GM19099 (cell line): Measurements from ENCODE around the gene THOC1.

ENCODE experiments used
- POLR2A ChIP-seq: IDR thresholded peaks from 3 replicates; pipeline ENCODE4 v1.6.1; 2011; ENCODE audit warnings: low read depth; ENCODE audit not compliant: insufficient read length; ENCODE audit errors: extremely low read depth

Gene THOC1

GRCh38 chr18:292271-292670 lies 24.4 kb upstream of the THOC1 start:
- no peak for TF ChIP-seq POLR2A

DNA sequence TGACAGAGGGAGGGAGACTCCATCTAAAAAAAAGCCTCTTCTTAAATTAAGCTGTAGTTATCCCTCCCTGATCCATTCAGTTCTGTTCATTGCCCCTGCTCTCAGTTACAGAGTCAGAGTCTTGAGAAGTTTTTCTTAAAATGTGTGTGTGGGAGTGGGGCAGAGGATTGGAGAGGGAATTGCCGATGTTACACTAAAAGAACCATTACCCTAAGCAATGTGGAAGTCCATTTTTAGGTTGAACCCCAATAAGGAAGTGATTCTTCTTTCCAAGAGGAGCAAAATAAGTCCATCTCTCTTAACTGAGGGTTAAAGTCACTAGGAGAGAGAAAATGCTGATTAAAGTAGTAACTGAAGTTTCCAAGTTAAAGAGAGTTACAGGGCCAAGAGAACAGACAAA lies 21.2 kb upstream of the THOC1 start:
- TF ChIP-seq POLR2A: no peak

GRCh38 chr18:286515-287310 lies 18.9 kb upstream of the THOC1 start:
- TF ChIP-seq POLR2A: no peak

DNA sequence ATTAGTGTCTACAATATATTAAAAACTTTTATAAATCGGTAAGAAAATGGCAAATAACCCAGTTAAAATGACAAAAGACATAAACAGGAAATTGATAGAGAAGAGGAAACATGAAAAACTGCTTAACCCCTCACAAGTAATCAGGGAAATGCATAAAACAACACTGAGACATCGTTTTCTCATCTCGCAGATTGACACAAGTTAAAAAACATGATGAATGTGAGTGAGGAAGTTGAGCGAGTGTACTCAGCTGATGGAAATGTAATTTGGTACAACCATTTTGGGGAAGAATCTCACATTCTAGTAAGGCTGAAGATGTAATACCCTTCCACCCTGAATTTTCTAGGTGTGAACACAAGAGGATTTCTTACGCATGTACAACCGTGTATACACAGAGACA lies 18.0 kb upstream of the THOC1 start:
- TF ChIP-seq POLR2A: no peak

DNA sequence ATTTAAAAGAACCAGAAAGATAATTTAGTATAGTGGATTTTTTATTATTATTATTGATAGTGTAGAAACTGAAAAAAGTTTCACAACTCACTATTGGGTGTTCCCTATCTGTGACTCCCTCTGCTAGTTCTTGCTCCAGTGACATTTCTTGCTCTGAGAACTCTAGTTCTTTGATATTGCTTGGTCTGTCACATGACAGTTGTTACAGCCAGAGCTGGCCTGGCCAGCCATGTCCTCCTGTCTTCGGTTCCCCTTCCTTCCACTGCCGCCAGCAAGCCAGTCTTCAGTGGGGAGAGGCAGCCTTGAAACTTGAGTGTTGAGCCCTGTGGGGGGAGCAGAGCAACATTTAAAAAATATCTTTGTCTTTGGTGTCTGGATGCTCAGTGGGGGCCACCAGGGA lies 7.6 kb upstream of the THOC1 start:
- TF ChIP-seq POLR2A: no peak

GRCh38 chr18:274313-274712 lies 6.5 kb upstream of the THOC1 start:
- TF ChIP-seq POLR2A: no peak

DNA sequence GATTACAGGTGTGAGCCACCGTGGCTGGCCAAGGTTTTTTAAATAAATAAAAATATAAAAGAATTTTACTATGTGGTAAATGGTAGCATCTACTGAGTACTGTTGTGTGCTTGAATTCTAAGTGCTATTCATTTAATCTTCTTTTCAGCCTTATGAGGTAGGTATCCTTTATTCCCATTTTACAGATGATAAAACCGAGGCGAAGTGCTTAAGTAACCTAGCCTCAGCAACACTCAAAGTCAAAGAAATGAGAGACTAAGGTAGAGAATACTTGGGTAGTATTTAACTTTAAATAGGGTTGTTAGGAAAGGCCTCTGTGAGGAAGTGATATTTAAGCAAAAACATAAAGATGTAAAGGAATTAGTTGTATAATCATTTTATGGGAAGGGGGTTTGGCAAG lies 5.7 kb upstream of the THOC1 start:
- no peak for TF ChIP-seq POLR2A

DNA sequence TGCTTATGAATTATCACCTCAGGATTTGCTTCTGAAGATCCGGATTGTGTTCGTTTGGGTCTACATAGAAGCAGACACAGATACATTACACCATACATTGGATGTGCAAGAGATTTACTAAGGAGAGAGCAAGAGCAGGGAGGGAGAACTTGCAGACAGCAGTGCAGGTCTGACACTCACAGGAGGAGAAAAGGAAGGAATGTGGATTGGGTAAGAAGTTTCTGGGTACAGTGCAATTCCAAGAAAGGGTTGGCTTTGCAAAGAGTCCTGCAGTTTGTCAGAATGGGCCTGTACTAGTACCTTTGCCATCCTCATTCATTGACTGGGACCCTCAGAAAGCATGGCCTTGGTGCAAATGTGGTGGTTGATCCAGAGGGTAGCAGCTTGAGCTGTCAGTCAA lies 4.8 kb upstream of the THOC1 start:
- no peak for TF ChIP-seq POLR2A

DNA sequence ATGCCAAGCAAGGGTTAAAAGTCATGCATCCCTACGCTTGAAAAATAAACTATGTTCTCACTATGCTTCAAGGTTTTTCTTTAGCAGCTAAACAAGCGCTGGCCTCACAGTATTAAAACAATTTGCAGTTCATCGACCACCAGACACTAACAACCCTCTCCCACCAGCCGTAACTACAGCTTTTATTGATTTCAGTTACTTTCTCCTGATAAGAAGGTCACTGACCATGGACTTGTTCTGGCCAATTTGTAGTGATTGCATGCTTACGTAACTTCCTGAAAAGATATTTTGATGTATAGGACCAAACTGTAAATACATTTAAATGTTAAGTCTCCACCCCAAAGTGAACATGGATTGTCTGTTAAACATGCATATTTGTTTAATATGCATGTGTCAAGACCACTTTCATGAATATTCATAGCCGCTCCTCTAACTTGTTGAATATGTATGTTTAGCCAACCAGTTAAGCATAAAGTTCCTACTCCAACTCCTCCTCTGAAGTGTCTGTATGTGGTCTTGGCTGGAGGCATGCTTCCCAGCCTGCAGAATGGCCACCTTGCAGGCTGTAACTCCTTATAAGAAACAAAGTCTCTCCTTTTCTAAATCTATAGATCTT lies 1.7 kb upstream of the THOC1 start:
- no peak for TF ChIP-seq POLR2A

- TF ChIP-seq POLR2A: no peak
Observed at GRCh38 chr18:267380-267687, 513 bp downstream of the THOC1 start.

GRCh38 chr18:261398-262073 lies 6.3 kb downstream of the THOC1 start:
- no peak for TF ChIP-seq POLR2A

DNA sequence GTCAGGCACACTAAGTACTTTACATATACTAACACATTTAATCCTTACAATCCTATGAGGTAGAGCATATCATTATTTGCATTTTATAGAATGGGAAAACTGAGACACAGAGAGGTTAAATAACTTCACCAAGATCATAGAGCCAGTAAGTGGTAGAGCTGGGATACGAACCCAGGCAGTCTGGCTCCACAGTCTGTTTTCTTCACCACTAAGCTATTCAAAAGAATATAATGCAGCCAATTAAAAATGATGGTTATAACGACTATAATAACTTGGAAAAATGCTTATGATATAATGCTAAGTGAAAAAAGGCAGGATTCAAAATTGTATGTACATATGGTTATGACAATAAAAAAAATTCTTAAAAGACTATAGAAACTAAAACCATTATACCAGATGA lies 7.3 kb downstream of the THOC1 start:
- no peak for TF ChIP-seq POLR2A

DNA sequence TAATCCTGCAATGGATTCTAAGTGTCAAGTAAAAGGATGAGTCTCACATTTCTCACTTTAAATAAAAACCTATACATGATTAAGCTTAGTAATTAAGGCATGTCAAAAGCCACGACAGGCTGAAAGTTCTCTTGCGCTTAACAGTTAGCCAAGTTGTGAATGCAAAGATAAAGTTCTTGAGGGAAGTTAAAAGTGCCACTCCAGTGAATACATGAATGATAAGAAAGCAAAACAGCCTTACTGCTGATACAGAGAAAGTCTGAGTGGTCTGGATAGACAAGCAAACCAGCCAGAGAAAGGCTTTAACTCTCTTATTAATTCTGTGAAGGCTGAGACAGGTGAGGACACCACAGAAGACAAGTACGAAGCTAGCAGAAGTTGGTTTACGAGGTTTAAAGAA lies 12.7 kb downstream of the THOC1 start:
- TF ChIP-seq POLR2A: no peak

DNA sequence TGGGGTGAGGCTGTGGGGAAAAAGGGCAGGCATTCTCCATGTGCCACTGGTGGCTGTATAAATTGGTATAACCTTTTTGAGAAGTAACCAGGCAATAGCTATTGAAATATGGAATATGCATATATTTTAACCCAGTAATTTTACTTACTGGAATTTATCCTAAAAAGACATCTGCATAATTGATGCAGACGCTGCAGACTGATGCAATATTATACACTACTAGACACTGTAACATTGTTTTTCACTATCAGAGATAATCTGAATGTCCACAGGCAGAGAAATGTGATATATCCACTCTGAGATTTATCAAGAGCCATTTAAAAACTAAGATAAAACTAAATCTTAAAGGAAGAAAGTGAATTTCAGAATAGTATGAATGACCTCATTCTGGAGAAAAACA lies 14.7 kb downstream of the THOC1 start:
- TF ChIP-seq POLR2A: no peak

DNA sequence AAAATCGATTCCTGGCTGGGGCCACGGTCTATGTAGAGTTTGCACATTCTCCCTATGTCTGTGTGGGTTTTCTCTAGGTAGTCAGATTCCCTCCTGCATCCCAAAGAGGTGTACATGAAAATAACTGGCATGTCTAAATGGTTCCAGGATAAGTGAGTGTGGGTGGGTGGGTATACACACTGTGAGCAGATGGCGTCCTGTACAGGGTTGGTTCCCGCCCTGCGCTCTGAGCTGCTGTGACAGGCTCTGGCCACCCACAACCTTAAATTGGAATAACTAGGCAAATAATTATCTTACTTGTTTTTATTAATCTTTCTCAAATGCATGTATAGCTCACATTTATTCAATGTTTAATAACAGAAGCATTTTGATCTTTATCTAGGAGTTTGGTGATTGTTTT lies 16.3 kb downstream of the THOC1 start:
- no peak for TF ChIP-seq POLR2A

DNA sequence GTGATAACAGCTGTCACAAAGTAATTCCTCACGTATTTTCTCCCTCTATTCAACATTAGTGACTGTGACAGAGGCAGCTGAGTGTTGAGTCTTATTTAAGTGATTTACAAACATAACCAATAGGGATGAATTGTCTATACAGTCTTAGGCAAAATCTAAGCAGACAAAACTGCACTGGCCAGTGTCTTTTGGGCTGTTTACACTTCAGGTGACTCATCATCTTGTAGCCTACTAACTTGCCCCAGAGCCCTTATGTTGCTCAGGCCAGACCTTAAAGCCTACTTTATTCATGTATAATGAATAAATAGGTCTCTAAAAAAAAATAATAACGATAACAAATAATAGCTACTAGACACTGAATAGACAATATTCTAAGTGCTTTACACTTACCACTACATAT lies 17.2 kb downstream of the THOC1 start:
- no peak for TF ChIP-seq POLR2A
